Measurements from ENCODE around the gene MDGA2.

Gene MDGA2

GRCh38 chr14:47259796-47260195 lies 415.6 kb downstream of the MDGA2 start:
- no peaks in the 10 kb centered on the region for H3K27me3 ChIP-seq (ENCODE audit: low read length)
- TF ChIP-seq, protein P1, sequence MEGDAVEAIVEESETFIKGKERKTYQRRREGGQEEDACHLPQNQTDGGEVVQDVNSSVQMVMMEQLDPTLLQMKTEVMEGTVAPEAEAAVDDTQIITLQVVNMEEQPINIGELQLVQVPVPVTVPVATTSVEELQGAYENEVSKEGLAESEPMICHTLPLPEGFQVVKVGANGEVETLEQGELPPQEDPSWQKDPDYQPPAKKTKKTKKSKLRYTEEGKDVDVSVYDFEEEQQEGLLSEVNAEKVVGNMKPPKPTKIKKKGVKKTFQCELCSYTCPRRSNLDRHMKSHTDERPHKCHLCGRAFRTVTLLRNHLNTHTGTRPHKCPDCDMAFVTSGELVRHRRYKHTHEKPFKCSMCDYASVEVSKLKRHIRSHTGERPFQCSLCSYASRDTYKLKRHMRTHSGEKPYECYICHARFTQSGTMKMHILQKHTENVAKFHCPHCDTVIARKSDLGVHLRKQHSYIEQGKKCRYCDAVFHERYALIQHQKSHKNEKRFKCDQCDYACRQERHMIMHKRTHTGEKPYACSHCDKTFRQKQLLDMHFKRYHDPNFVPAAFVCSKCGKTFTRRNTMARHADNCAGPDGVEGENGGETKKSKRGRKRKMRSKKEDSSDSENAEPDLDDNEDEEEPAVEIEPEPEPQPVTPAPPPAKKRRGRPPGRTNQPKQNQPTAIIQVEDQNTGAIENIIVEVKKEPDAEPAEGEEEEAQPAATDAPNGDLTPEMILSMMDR (IDR thresholded peaks at IDR 0.05; ENCODE audit: insufficient read depth, low read length, poor library complexity, severe bottlenecking): no peak
- TF ChIP-seq EZH2phosphoT487 (conservative IDR thresholded peaks at IDR 0.05; ENCODE audit: low read length): no peak
- H3K27ac ChIP-seq (ENCODE audit: low read depth, low read length): no peak overlapping the region
- no peak overlapping the region for H3K4me3 ChIP-seq (ENCODE audit: insufficient read depth, low read length, poor library complexity, severe bottlenecking)
- no peak overlapping the region for H2AFZ ChIP-seq (ENCODE audit: low read depth, low read length, severe bottlenecking)
- H3K9ac ChIP-seq (ENCODE audit: low read length): no peak overlapping the region
- H3K4me2 ChIP-seq (ENCODE audit: low read depth, low read length, poor library complexity, severe bottlenecking): no peak overlapping the region
- no peaks in the 10 kb centered on the region for H3K36me3 ChIP-seq (ENCODE audit: low read length)
- no peaks in the 10 kb centered on the region for H3K79me2 ChIP-seq (ENCODE audit: insufficient read depth, low read length)
- no peaks in the 10 kb centered on the region for H3F3A ChIP-seq (ENCODE audit: insufficient read depth)
- H4K20me1 ChIP-seq (ENCODE audit: low read depth, low read length): no peaks in the 10 kb centered on the region
- no peaks in the 10 kb centered on the region for H3K9me3 ChIP-seq (ENCODE audit: insufficient read depth, low read length)
- no peaks in the 10 kb centered on the region for H3K9me2 ChIP-seq (replicated peaks; ENCODE audit: insufficient read depth, low read length)

- no peaks in the 10 kb centered on the region for H3K9me2 ChIP-seq (replicated peaks; ENCODE audit: insufficient read depth, low read length)
- H3K9ac ChIP-seq (ENCODE audit: low read length): no peak overlapping the region
- H3K4me3 ChIP-seq (ENCODE audit: insufficient read depth, low read length, poor library complexity, severe bottlenecking): no peak overlapping the region
- no peak overlapping the region for H3K27ac ChIP-seq (ENCODE audit: low read depth, low read length)
- no peaks in the 10 kb centered on the region for H4K20me1 ChIP-seq (ENCODE audit: low read depth, low read length)
- TF ChIP-seq, protein P1 (IDR thresholded peaks at IDR 0.05; ENCODE audit: insufficient read depth, low read length, poor library complexity, severe bottlenecking): no peak
- TF ChIP-seq EZH2phosphoT487 (conservative IDR thresholded peaks at IDR 0.05; ENCODE audit: low read length): no peak
- no peaks in the 10 kb centered on the region for H3K79me2 ChIP-seq (ENCODE audit: insufficient read depth, low read length)
- H3F3A ChIP-seq (ENCODE audit: insufficient read depth): no peaks in the 10 kb centered on the region
- no peak overlapping the region for H3K4me2 ChIP-seq (ENCODE audit: low read depth, low read length, poor library complexity, severe bottlenecking)
- H3K27me3 ChIP-seq (ENCODE audit: low read length): no peaks in the 10 kb centered on the region
- H3K9me3 ChIP-seq (ENCODE audit: insufficient read depth, low read length): no peaks in the 10 kb centered on the region; the same call in 1 of the 2 replicates
- no peaks in the 10 kb centered on the region for H3K36me3 ChIP-seq (ENCODE audit: low read length)
- H2AFZ ChIP-seq (ENCODE audit: low read depth, low read length, severe bottlenecking): no peak overlapping the region
Measured at GRCh38 chr14:47257013-47257412, 418.4 kb downstream of the MDGA2 start.

- H3K36me3 ChIP-seq (ENCODE audit: low read length): no peaks in the 10 kb centered on the region
- H2AFZ ChIP-seq (ENCODE audit: low read depth, low read length, severe bottlenecking): no peak overlapping the region
- H3F3A ChIP-seq (ENCODE audit: insufficient read depth): no peaks in the 10 kb centered on the region
- H3K9me3 ChIP-seq (ENCODE audit: insufficient read depth, low read length): no peaks in the 10 kb centered on the region; the same call in 1 of the 2 replicates
- no peak for TF ChIP-seq EZH2phosphoT487 (conservative IDR thresholded peaks at IDR 0.05; ENCODE audit: low read length)
- TF ChIP-seq, protein P1 (IDR thresholded peaks at IDR 0.05; ENCODE audit: insufficient read depth, low read length, poor library complexity, severe bottlenecking): no peak
- H3K27ac ChIP-seq (ENCODE audit: low read depth, low read length): no peak overlapping the region
- H3K79me2 ChIP-seq (ENCODE audit: insufficient read depth, low read length): no peaks in the 10 kb centered on the region
- H3K27me3 ChIP-seq (ENCODE audit: low read length): no peaks in the 10 kb centered on the region
- no peak overlapping the region for H3K4me2 ChIP-seq (ENCODE audit: low read depth, low read length, poor library complexity, severe bottlenecking)
- no peaks in the 10 kb centered on the region for H3K9me2 ChIP-seq (replicated peaks; ENCODE audit: insufficient read depth, low read length)
- H4K20me1 ChIP-seq (ENCODE audit: low read depth, low read length): no peaks in the 10 kb centered on the region
- no peak overlapping the region for H3K9ac ChIP-seq (ENCODE audit: low read length)
- H3K4me3 ChIP-seq (ENCODE audit: insufficient read depth, low read length, poor library complexity, severe bottlenecking): no peak overlapping the region
Measured at GRCh38 chr14:47252802-47253201, 422.6 kb downstream of the MDGA2 start.

All from SU-DHL-6 (cell line).